HG03045 (cell line): ENCODE measurements around the gene TPP1.

Source experiments
- ATAC-seq: cut with Tn5 transposase; IDR thresholded peaks from one replicate; pipeline ENCODE4 v1.9.1; 2021; ENCODE audit warnings: mild to moderate bottlenecking, moderate library complexity; ENCODE audit not compliant: unreplicated experiment

The TPP1 gene

DNA sequence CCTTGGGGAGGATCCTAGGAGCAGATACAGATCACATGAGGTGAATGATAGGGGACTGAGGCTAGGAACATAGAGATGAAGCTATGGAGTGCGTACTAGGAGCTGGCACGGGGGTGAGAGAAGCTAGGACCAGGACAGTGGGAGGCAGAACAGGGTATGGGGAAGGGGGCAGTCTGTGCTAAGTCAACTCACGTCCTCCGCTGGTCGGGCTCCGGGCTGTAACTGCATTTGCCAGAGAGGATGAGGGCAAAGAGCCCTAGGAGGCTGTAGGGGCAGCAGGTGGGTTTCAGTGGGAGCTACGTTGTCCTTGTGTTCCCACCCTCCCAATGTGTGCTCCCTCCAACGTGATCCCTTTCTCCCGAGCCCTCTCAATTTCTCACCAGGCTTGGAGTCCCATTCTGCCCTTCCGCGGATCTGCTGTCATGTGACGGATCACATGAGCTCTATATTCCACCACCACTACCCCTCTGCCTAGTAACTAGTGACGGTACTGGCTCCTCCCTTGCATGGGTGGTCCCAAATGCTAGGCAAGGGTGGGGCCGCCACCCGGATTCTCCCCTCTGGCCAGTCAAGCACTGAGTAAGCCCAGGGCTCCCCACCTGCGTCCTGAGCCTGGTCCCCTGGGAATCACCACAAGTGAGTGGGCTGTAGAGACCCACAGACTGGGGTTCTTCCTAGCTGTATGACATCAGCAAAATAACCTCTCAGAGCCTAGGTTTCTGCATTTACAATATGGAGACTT is at the start of gene TPP1:
Gene TPP1 (minus strand): TSS at position 419 of the 742 bp plus-strand sequence. CDS start 22 bp downstream, at position 397.
- peak; percentile 98 for ATAC-seq

DNA sequence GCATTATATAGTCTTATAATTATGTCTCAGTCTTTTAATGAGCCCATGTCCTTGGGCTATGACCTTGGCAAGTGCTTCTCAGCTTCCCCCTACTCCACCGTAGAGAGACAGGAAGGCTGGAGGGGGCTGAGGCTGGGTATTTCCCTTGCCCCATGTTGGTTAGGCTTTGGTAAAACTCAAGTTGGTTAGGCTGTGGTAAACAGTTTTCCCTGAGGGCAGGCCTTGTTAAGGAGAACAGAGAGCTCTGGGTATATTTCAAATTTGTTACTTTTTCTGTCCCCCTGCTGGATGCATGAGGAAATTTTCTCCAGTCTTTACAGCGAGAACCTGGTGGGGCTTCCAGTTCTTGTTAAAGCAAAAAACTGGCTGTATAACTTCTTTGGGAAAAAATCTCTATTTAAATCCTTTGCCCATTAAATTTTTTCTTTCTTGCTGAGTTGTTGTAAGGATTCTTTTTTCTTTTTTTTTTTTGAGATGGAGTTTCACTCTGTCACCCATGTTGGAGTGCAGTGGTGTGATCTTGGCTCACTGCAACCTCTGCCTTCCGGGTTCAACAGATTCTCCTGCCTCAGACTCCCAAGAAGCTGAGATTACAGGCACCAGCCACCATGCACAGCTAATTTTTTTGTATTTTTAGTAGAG is 48.6 kb upstream of the TPP1 start:
- no peak for ATAC-seq

DNA sequence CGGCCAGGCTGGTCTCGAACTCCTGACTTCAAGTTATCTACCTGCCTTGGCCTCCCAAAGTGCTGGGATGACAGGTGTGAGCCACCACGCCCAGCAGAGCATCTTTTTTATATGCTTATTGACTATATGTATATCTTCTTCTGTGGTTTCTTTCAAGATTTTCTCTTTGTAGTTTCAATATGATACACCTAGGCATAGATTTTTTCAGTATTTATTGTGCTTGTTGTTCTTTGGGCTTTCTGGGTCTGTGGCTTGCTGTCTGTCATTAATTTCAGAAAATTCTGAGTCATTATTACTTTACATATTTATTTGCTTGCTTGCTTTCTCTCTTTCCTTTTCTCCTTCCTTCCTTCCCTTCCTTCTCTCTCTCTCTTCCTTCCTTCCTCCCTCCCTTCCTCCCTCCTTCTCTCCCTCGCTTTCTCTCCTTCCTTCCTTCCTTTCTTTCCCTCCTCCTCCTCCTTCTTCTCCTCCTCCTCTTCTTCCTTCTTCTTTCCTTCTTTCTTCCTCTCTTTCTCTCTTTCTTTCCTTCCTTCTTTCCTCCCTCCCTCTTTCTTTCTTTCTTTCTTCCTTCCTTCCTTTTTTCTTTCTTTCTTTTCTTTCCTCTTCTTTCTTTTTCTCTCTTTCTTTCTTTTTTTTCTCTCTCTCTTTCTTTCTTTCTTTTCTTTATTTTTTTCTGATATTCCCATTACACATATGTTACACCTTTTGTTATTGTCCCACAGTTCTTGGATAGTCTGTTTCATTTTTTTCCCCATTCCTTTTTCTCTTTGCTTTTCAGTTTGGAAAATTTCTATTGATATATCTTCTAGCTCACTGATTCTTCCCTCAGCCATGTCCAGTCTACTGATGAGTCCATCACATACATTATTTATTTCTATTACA is 47.3 kb upstream of the TPP1 start:
- ATAC-seq, result no peak

DNA sequence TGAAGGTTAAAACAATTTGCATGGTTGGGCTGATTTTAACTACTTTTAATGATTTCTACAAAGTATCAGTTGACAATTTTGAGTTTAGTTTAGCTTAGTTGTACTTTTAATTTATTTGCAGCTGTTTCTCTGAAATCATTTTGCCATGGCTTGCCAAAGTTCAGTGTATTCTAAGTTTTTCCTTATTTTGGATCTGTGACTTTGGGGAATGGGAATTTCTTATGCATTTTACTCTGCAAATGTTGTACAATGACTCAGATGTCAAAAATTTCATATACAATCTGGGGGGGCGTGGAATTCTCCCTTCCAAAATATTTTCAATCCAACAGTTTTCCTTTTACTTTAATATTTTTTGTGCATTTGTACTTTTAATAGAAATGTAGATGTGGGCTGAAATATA is 45.3 kb upstream of the TPP1 start:
- ATAC-seq, result no peak

DNA sequence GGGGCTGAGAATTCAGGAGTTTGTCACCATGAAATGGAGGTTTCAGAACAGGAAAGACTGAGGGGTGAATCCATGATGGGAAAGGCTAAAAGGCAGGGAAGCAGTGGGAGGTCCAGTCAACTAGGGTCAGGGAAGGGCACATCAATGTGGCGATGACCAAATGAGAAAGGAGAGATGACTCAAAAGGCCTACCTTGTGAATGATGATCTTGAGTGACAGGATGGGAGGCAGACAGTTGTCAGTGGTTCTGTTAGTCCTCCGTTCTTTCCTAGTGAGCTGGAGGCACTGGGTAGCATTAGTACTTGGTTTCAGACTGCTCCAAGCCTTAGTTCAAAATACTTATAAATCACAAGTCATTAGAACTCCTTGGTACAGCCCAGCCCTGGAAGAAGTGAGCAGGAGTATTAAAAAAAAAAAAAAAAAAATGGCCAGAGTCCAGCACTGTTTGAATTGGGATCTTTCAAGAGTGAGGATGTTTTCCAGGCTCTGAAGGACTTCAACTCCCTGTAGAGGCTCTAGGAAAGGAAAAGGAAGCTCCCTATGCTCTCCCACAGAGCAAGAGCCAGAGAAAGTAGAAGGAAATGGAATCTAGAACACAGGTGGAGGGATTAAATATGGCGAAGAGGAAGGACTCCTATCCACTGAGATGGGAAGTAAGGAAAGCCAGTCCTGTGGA is 44.7 kb upstream of the TPP1 start:
- ATAC-seq, result no peak

DNA sequence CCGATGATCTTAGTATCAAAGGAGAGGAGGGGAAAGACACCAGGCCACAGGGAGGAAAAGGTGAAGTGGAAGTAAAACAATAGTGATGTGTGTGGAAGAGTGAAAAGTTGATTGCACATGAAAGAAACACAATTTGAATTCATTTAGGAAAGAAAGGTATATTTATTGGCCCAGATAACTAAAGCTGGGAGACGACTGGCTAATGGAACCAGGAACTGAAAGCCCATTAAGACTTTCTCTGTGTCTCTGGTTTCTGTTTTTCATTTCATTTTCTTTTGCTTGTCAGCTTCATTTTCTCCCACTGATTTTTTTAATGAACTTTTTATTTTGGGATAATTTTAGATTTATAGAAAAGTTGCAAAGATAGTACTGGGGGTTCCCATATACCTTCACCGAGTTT is 41.5 kb upstream of the TPP1 start:
- ATAC-seq, result no peak

DNA sequence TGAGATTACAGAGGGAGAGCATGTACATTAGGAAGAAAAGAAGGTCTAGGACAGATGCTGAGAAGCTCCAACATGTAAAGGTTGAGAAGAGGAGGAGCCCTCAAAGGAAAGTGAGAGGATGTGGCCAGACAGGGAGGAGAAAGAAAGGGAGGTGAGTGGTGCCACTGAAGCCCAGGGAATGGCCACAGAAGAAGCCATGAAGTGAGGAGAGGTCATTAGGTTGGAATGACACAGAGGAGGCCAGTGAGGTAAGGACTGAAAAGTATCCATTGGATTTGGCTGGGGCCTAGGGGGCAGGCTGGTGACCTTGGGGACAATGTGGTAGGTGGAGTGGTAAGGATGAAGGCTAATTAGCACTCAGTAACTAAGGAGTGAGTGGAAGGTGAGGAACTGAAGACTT is 39.4 kb upstream of the TPP1 start:
- no peak for ATAC-seq

DNA sequence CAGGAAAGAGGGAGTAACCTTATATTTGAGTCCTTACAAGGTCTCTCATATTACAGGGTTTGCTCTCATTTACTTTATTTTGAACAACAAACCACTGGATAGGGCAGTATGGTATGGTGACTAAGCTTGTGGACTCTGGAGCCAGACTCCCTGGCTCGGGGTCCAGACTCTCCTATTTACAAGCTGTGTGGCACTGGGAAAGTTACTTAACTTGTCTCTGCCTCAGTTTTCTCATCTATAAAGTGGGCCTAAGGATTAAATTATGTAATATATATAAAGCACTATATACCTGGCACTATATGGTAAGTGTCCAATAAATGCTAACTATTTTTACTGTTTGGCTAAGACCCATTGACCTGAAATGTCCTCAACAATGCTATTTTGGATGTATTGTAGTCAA is 38.1 kb upstream of the TPP1 start:
- ATAC-seq, result no peak

DNA sequence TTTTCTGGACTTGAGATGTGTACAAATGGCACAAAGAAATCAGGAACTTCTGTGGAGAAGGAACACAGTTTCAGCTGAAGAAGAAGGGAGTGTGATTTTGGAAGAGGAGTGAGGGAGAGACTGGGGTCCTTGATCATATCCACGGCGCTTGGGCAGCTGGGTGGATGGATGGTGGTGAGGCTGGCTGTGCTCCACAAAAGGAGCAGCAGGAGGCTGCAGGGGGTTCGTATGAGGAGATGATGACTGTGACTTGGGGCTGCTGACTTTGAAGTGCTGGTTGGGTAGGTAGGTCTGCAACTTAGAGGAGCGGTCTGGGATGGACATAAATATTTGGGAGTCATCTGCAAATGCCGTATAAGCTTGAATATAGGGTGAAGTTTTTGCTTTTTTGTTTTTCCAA is 37.7 kb upstream of the TPP1 start:
- no peak for ATAC-seq

DNA sequence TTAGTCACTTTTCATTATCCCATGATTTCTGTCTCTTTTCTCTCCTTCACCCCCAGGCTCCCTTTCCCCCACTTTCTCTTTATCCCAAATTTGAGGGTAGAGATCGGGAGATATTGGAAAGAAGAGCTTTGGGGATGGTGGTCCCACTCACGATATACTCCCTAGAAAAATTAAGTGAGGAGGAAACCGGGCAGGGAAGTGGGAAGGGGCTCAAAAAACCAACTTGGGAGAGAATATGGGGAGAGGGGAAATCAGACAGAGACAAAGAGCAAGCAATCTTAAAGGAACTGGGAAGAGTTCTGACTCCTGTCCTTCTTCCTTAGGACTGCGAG is 37.3 kb upstream of the TPP1 start:
- ATAC-seq, result no peak

DNA sequence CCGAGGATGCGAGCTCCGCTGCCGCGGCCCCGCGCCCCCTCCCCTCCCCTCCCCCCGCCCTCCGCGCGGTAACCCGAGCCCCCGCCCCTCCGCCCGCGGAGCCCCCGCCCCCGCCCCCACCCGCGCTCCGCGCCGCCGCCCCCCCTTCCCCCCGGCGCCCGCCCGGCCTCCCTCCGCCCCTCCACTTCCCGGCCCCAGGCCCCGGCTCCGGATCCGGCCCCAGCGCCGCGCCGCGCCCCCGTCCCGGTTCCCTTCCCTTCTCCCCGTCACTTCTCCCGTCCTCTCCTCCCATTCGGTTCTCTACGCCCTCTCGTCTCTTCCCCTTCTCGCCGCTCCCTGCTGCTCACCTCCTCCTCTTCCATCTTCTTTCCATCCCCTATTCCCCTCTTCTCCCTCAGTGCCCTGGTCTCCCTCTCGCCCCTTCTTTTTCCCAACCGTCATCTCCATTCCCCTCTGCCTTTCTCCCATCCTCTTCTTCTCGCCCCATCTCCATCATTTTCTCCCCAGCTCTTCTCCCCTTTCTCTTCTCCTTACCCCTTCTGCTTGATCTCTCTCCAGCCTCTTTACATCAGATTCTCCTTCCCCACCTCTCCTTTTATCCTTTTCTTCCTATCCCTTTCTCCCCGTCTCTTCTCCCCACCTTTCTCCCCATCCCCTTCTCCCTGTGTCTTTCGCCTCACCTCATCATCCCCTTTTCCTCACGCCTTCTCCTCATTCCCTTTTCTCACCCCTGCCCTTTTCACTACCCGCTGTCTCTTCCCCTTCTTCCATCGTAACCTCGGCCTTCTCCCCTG is 36.8 kb upstream of the TPP1 start, which contains the start of gene DCHS1:
Gene DCHS1 (minus strand): TSS at position 20 of the 794 bp plus-strand sequence. CDS start 14,196 bp downstream, outside the sequence.
- no peak for ATAC-seq

DNA sequence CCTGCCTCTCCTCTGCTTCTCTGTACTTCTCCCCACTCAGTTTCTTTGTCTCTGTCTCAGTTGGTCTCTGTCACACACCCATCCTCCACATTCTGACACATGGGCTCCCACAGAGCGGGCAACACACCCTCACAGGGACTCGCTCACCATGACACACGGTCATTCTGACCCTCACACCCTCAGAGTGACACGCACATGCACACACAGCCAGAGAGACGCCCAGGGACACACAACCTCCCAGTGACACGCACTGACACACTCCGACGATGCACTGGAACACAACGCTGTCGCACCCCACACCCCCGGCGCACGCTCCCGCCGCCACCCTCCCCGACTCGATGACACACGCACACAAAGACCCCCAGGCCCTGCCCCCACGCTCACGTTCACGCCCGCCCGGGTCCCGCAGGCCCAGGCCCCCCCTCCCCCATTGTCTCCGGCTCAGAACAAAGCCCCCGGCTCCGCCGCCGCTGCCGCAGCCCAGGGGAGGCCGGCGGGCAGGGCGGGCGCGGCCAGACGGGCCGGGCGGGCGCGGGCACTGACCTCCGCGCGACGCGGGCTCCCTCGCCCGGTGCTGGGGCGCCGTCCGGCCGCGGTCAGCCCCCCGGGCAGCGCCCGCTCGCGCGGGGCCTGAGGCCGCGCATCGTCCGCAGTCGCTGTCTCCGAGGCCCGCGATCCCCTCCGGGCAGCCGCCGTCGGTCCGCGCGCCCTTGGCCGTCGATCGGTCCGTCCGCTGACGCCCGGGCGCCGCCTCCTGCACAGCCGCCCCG is 36.0 kb upstream of the TPP1 start:
- ATAC-seq, result no peak

DNA sequence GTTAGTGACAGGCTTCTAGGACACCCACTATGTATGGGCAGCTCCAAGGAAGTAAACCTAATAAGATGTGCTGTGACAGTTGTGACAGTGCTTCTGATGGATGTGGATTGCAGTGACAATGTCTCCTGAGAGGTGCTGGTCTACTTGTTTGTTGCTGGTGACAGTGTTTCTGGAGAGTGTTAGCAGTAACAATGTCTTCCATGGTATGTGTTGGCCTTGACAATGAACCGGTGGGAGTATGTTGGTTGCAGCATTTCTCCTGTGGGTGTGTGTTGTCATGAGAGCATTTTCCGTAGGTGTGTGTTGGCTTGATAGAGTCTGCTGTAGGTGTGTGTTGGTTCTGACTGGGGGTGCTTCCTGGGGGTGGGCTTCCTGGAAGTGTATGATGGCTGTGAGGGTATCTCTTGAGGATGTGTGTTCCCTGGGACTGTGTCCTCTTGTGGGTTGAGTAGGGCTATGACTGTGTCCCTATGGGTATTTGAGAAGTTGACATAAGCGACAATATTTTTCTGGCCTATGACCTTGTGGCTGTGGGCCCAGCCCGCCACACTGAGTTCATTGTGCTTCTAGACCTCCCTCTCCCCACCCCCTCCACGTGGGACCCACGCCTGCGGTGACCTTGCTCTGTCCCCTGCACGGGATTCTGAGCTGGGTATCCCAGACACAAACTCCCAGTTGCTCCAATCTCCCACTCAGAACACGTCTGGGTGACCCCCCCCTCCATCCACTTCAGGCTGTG is 35.2 kb upstream of the TPP1 start:
- ATAC-seq, result no peak

DNA sequence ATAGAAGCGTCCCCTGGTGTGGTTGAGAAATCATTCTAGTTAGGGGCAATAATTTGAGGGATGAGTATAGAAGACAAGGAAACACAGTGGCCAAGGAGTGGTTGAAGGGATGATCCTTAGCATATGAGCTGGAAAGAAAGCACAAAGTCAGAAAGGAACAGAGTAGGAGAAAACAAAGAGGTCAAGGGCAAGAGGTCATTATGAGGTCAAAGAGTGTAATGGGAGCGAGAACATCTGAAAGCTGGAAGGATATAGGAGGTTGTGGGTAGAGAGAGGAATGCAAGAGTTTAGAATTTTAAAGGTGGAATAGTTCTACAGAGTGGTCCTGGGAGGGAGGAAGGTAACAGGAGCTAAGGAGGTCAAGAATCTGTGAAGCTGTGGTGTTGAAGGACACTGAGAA is 34.4 kb upstream of the TPP1 start:
- no peak for ATAC-seq

DNA sequence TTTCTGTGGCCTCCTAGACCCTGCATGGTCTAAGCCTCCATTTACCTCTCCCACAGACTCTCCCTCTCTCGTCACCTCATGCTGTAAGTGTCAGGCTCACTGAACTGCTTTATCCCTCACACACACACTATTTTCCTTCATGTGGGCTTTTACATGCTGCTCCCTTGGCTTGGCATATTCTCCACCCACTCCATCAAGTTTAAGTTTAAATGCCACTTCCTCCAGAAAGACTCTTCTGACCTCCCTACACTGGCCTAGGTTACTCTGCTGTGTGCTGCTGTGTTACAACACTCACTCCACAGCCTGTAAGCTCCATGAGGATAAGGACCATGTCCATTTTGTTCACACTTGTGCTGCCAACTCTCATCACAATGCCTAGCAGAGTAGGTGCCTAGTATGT is 33.9 kb upstream of the TPP1 start:
- no peak for ATAC-seq

DNA sequence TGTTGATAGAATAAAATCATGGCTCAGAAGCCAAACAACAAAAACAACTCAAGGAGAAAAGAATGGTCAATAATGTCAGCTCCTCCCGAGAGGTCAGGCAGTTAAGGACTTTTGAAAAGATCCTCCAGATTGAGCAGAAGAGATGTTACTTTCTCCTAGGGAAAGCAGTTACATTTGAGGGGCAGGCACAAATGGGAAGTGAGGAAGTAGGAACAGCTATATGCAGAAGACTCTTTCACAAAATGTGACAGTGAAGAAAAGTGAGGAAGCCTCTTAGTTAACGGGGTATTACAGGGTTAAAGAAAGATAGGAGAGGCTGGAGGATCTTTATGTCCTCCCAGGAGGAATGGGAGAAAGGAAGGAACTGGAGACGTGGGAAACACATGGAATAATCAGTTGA is 33.0 kb upstream of the TPP1 start:
- no peak for ATAC-seq

DNA sequence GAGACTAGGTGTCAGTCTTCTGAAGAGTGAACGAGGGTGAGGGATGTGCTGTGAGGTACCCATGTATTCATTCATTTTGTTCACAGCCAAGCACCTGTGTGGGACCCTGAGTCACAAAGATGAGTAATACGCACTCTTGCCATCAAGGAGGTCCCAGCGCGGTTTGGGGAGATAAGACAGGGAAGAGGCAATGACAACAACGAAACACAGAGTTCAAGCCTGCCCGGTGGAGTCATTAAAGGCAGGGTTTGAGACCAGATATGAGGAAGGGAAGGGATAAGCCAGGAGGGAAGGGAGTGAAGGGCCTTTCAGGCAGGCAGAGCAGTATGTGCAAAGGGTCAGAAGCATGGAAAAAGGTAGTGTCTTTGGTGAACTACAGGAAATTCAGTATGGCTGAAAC is 31.8 kb upstream of the TPP1 start:
- no peak for ATAC-seq

DNA sequence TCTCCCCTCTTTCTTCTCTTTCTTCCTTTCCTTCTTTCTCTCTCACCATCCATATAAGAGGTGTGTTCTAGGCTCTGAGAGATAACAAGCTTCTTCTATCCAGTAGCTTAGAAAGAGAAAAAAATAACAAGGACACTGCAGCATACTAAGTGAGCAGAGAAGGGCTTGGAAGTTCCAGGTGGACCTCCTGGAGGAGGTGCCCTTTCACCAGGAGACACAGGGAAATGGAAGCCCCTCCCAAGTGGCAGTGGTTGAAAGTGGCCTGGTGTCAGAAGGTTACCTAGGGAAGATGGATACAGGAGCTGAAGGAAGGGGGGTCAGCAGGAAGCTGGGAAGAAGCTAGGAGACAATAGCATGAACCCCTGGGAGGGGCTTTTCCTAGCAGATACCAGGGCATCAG is 30.9 kb upstream of the TPP1 start:
- no peak for ATAC-seq

DNA sequence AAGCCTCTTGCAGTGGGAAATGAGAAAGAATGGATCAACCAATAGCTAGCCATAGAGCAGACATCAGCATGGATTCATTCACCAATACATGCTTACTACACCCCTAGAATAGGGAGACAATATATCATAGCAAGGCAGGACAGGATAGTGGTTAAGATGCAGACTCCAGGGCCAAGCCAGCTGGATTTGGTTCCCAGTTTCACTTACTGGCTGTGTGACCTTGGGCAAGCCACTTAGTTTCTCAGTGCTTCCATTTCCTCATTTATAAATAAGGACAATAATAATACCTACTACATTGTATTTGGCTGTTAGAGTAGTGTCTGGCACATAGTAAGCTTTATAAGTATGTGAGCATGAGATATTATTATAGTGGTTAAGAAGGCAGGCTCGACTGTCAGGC is 29.3 kb upstream of the TPP1 start:
- ATAC-seq, result no peak
